HL-60 (cell line): Measurements from ENCODE around the gene NUP93.

Source experiments
- GABPA ChIP-seq: IDR thresholded peaks from 2 replicates; pipeline ENCODE4 v1.6.1; 2012; ENCODE audit warnings: low read depth
- POLR2AphosphoS5 ChIP-seq: IDR thresholded peaks from 2 replicates; pipeline ENCODE4 v1.6.1; 2012; ENCODE audit warnings: low read depth
- REST ChIP-seq: IDR thresholded peaks from 2 replicates; pipeline ENCODE4 v1.6.1; 2012; ENCODE audit warnings: low read depth; ENCODE audit not compliant: insufficient replicate concordance
- TF ChIP-seq, protein P1 (sequence below): IDR thresholded peaks from one replicate; pipeline ENCODE4 v1.5.1; 2011; ENCODE audit warnings: low read length, control low read depth, inconsistent platforms; ENCODE audit not compliant: insufficient read depth

GRCh38 chr16:56789360-56789759, 59.4 kb downstream of the NUP93 start:
- TF ChIP-seq GABPA (no peak), POLR2AphosphoS5 (no peak), REST (no peak)
- TF ChIP-seq, protein P1, sequence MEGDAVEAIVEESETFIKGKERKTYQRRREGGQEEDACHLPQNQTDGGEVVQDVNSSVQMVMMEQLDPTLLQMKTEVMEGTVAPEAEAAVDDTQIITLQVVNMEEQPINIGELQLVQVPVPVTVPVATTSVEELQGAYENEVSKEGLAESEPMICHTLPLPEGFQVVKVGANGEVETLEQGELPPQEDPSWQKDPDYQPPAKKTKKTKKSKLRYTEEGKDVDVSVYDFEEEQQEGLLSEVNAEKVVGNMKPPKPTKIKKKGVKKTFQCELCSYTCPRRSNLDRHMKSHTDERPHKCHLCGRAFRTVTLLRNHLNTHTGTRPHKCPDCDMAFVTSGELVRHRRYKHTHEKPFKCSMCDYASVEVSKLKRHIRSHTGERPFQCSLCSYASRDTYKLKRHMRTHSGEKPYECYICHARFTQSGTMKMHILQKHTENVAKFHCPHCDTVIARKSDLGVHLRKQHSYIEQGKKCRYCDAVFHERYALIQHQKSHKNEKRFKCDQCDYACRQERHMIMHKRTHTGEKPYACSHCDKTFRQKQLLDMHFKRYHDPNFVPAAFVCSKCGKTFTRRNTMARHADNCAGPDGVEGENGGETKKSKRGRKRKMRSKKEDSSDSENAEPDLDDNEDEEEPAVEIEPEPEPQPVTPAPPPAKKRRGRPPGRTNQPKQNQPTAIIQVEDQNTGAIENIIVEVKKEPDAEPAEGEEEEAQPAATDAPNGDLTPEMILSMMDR: peak; percentile 27
